ENCODE results near the gene ERBB2. TPM values are rescaled to one million over a fixed set of nuclear protein-coding genes. Genes with fewer than 3 reads are reported as not detected.

Gene ERBB2
- total and polyA plus RNA-seq, 7 experiments from 2014 or later, result 0.39 to 10.5 (median 5.8) TPM

DNA sequence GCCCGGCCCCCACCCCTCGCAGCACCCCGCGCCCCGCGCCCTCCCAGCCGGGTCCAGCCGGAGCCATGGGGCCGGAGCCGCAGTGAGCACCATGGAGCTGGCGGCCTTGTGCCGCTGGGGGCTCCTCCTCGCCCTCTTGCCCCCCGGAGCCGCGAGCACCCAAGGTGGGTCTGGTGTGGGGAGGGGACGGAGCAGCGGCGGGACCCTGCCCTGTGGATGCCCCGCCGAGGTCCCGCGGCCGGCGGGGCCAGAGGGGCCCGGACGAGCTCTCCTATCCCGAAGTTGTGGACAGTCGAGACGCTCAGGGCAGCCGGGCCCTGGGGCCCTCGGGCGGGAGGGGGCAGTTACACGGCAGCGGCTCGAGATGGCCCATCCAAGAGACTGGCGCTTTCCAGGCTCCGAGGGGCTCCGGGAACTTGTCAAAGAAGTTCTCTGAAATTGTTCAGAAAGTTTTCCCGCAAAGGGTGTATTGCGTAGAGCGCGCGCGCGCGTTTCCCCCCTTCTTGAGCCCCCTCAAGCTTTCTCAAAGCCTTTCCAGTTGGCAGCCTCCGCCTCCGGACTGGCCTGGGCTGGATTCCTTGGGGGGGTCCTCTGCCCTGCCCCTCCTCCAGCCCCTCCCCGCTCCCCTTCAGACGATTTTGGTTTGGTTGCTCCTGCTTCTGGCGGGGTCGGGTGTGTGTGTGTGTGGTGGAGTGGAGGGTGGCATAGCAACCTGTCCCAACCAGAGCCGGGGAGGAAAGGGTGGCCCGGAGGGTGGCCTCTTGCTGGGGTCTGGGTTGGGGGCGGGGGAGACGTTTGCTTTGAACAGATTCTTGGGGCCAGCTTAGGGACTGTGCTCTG lies 504 bp downstream of the ERBB2 start:
- DNase-seq, result no peak
- Histone ChIP-seq H3K27ac (ENCODE audit: low read depth, low read length) (no peak overlapping the region), H3K27me3 (ENCODE audit: control insufficient read depth in 2 of 2, insufficient read depth in 2 of 2, low read length in 2 of 2) (peaks cover 3 to 14% of the 10 kb centered on the region in 2 donors), H3K36me3 (ENCODE audit: control insufficient read depth in 2 of 3, insufficient read depth in 3 of 3, low read length in 3 of 3) (no peaks in the 10 kb centered on the region), H3K4me3 (ENCODE audit: low read length) (no peak overlapping the region), H3K4me1 (ENCODE audit: control insufficient read depth in 2 of 2, insufficient read depth in 2 of 2, low read length in 2 of 2) (no peaks in the 10 kb centered on the region), H3K9me3 (ENCODE audit: control insufficient read depth in 2 of 3, low read length in 3 of 3) (no peaks in the 10 kb centered on the region)
- Mint-ChIP-seq H3K36me3 (peaks cover 0 to 12% (median 6%) of the 10 kb centered on the region in 5 donors), H3K4me3 (peak overlapping the region in 6 of 10 donors; percentile 18 to 72 (median 43)), H3K27me3 (peaks cover 28 to 48% (median 29%) of the 10 kb centered on the region in 5 donors), H3K4me1 (peaks cover 5 to 18% (median 10%) of the 10 kb centered on the region in 7 donors), H3K9me3 (peaks cover 0 to 2% (median 0%) of the 10 kb centered on the region in 11 donors), H3K27ac (peak overlapping the region in 1 of 9 donors; percentile 13)
- ChIA-PET CTCF (no interaction called here), POLR2A (interaction anchor here (1.5 kb wide), 1 partner anchor 12 kb away, joined by 4 read pairs; the partner anchor contains the start of gene PGAP3)
- ATAC-seq, result no peak
- intact Hi-C loops (cut with micrococcal nuclease), result no loop called here

DNA sequence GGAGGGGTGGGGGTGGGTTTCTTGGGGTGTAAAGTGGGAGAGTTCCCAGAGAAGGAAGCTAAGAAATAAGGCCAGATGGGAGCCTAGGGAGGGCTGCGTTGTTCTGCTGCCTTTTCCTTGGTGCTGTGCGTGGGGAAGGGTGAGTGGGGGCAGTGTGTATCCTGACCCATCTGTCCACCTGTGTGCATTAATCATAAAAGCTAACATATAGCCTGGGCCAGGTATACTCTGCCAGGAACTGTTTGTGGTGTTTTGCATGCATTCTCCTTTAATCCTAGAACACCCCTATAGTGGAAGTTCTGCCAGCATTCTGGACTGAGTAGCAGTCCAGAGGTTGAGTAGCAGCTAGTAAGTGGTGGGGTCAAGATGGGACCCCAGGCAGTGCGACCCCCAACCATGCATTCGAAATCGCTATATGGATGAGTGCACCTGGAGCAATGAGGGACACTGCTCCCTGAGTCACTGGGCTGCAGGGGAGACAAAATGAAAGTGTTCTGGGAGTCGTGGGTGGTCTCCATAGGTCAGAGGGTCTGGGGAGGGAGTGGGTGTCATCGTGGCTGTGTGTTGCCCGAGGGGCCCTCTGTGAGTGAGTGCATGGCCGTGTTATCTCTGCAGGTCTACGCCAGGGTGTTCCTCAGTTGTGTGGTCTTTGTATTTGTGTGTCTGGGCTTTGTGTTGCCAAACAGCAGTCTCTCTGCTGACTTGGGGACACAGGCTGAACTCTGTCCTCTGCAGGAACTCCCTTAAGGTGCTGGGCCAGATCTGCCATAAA lies 1.3 kb downstream of the ERBB2 start:
- Histone ChIP-seq H3K9me3 (ENCODE audit: control insufficient read depth in 2 of 3, low read length in 3 of 3) (no peaks in the 10 kb centered on the region), H3K27me3 (ENCODE audit: control insufficient read depth in 2 of 2, insufficient read depth in 2 of 2, low read length in 2 of 2) (peaks cover 3 to 14% of the 10 kb centered on the region in 2 donors), H3K4me3 (ENCODE audit: low read length) (no peak overlapping the region), H3K27ac (ENCODE audit: low read depth, low read length) (no peak overlapping the region), H3K4me1 (ENCODE audit: control insufficient read depth in 2 of 2, insufficient read depth in 2 of 2, low read length in 2 of 2) (peaks cover 0 to under 1% of the 10 kb centered on the region in 2 donors), H3K36me3 (ENCODE audit: control insufficient read depth in 2 of 3, insufficient read depth in 3 of 3, low read length in 3 of 3) (no peaks in the 10 kb centered on the region)
- Mint-ChIP-seq H3K27me3 (peaks cover 28 to 48% (median 29%) of the 10 kb centered on the region in 5 donors), H3K9me3 (peaks cover 0 to 2% (median 0%) of the 10 kb centered on the region in 11 donors), H3K27ac (peak overlapping the region in 1 of 9 donors; percentile 13), H3K36me3 (peaks cover 0 to 12% (median 6%) of the 10 kb centered on the region in 5 donors), H3K4me1 (peaks cover 5 to 22% (median 10%) of the 10 kb centered on the region in 7 donors), H3K4me3 (peak overlapping the region in 5 of 10 donors; percentile 18 to 53 (median 38))
- CTCF ChIA-PET, result interaction anchor here (2.0 kb wide), 1 partner anchor 14 kb away, joined by 4 read pairs; the partner anchor contains the start of gene PGAP3
- POLR2A ChIA-PET, result interaction anchor here (1.2 to 2.0 kb wide), 3 partner anchors 11 to 14 kb away, joined by 4 to 7 read pairs (median 5); partner anchors contain the start of gene PGAP3
- ATAC-seq, result no peak
- DNase-seq, result no peak
- intact Hi-C loops (cut with micrococcal nuclease), result no loop called here

DNA sequence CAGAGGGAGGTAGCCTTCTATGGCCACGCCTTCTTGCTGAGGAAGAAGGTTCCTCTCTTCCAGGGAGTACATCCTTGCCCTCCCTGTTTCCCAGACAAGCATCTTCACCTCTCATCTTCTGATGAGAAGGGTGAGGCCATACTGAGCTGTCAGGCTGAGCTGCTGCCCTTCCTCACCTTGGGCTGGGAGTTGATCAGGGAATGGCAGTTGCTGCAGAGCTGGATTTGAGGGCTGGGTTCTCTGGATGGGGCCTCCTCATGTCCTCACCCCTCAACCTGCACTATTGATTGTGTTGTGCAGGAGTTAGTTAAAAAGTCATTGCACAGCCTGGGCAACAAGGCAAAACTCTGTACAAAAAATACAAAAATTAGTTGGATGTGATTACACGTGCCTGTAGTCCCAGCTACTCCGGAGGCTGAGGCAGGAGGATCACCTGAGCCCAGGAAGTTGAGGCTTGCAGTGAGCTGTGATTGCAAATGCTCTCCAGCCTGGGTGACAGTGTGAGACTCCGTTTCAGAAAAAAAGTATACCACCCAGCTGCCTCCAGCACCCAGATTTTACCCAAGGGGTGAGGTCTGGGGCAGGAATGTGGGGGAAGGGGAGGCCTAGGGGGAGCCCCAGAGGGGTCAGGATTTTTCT lies 2.0 kb downstream of the ERBB2 start:
- peaks cover 0 to 12% (median 6%) of the 10 kb centered on the region in 5 donors for H3K36me3 Mint-ChIP-seq
- H3K27me3 Mint-ChIP-seq, result peaks cover 28 to 48% (median 29%) of the 10 kb centered on the region in 5 donors
- Histone ChIP-seq H3K36me3 (ENCODE audit: control insufficient read depth in 2 of 3, insufficient read depth in 3 of 3, low read length in 3 of 3) (no peaks in the 10 kb centered on the region), H3K4me1 (ENCODE audit: control insufficient read depth in 2 of 2, insufficient read depth in 2 of 2, low read length in 2 of 2) (peaks cover 2 to 7% of the 10 kb centered on the region in 2 donors), H3K9me3 (ENCODE audit: control insufficient read depth in 2 of 3, low read length in 3 of 3) (no peaks in the 10 kb centered on the region), H3K27ac (ENCODE audit: low read depth, low read length) (no peak overlapping the region), H3K4me3 (ENCODE audit: low read length) (no peak overlapping the region), H3K27me3 (ENCODE audit: control insufficient read depth in 2 of 2, insufficient read depth in 2 of 2, low read length in 2 of 2) (peaks cover 3 to 14% of the 10 kb centered on the region in 2 donors)
- no peak for ATAC-seq
- DNase-seq, result no peak
- intact Hi-C loops (cut with micrococcal nuclease), result no loop called here
- ChIA-PET CTCF (interaction anchor here (2.0 kb wide), 1 partner anchor 14 kb away, joined by 4 read pairs; the partner anchor contains the start of gene PGAP3), POLR2A (interaction anchor here (1.2 to 2.0 kb wide), 2 partner anchors 12 to 14 kb away, joined by 5 to 7 read pairs; partner anchors contain the start of gene PGAP3)
- H3K9me3 Mint-ChIP-seq, result peaks cover 0 to 2% (median 0%) of the 10 kb centered on the region in 11 donors
- peaks cover 7 to 29% (median 15%) of the 10 kb centered on the region in 7 donors for H3K4me1 Mint-ChIP-seq
- no peak overlapping the region for H3K4me3 Mint-ChIP-seq
- H3K27ac Mint-ChIP-seq, result peak overlapping the region in 1 of 9 donors; percentile 13

DNA sequence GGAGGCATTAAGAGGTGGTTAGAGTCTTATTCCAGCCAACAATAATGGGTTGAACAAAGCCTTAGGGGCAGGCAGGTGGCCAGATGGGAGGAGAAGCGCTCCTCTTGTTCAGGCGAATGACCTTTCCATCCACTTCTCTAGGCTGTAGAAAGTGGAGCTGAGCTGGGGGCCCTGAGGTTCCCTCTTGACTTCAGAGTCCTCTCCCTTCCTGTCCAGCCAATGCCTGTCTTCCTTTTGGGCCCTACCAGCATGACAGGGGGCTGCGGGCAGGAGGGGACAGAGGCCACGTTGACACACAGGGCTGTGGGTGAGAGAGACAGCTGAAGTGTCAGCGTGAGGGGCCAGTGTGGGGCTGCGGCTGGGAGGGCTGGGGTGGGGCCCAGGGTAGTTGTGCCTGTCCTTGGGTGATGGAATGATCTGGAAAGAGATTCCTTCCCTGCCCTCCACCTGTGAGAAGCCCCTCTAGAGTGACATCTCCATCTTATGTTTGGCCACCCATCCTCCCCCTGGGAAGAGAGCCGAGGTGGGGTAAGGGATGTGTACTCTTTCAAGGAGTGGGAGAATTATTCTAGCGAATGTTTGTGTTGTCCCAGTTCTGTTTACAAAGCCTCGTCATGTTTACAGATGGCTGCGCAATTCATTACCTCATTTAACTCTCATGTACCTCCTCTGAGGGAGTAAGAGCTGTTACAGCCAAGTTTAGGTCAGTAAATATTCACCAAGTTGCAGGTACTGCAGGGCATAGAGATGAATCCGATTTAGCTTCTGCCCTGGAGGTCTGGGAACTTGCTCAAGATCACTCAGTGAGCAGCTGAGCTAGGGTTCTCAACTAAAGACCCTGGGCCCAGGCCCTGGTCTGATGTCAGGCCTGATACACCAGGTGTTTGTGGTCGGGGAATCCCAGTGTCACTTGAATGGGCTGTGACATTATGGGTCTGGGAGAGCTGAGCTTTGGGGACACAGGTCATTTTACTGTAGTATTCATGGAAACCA lies 3.3 kb downstream of the ERBB2 start:
- Histone ChIP-seq H3K4me1 (ENCODE audit: control insufficient read depth in 2 of 2, insufficient read depth in 2 of 2, low read length in 2 of 2) (peaks cover 7 to 16% of the 10 kb centered on the region in 2 donors), H3K4me3 (ENCODE audit: low read length) (no peak overlapping the region), H3K27me3 (ENCODE audit: control insufficient read depth in 2 of 2, insufficient read depth in 2 of 2, low read length in 2 of 2) (peaks cover 3 to 14% of the 10 kb centered on the region in 2 donors), H3K27ac (ENCODE audit: low read depth, low read length) (no peak overlapping the region), H3K36me3 (ENCODE audit: control insufficient read depth in 2 of 3, insufficient read depth in 3 of 3, low read length in 3 of 3) (no peaks in the 10 kb centered on the region), H3K9me3 (ENCODE audit: control insufficient read depth in 2 of 3, low read length in 3 of 3) (no peaks in the 10 kb centered on the region)
- ChIA-PET POLR2A (interaction anchor here (0.6 to 2.0 kb wide), 2 partner anchors 16 to 23 kb away, joined by 3 to 7 read pairs; partner anchors contain the start of gene PGAP3), CTCF (interaction anchor here (2.0 kb wide), 1 partner anchor 16 kb away, joined by 4 read pairs; the partner anchor contains the start of gene PGAP3)
- DNase-seq, result no peak
- Mint-ChIP-seq H3K9me3 (peaks cover 0 to 2% (median 0%) of the 10 kb centered on the region in 11 donors), H3K4me3 (no peak overlapping the region), H3K27ac (no peak overlapping the region), H3K4me1 (peaks cover 17 to 41% (median 27%) of the 10 kb centered on the region in 7 donors), H3K36me3 (peaks cover 0 to 6% (median 0%) of the 10 kb centered on the region in 5 donors), H3K27me3 (peaks cover 24 to 42% (median 28%) of the 10 kb centered on the region in 5 donors)
- ATAC-seq, result no peak
- intact Hi-C loops (cut with micrococcal nuclease), result no loop called here

DNA sequence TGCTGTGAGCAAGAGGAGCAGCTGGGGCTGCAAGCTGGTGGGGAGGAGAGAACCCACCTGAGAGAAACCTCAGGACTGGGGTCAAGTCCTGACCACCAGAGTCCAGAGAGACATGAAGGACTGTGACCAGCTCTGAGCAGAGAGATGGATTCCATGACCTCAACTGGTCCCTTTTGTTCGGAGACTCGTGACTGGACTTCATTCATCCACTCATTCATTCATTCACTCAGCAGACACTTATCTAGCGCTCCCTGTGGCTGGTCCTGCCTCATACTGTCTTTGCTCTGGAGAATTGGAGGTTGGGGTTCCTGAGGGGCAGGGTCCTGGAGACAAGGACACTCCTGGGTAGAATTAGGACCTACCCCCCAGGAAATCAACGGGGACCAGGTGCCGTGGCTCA lies 4.0 kb downstream of the ERBB2 start:
- Mint-ChIP-seq H3K9me3 (peaks cover 0 to 2% (median 0%) of the 10 kb centered on the region in 11 donors), H3K36me3 (peaks cover 0 to 6% (median 0%) of the 10 kb centered on the region in 5 donors), H3K27ac (no peak overlapping the region), H3K4me1 (peaks cover 17 to 46% (median 29%) of the 10 kb centered on the region in 7 donors), H3K27me3 (peaks cover 21 to 36% (median 24%) of the 10 kb centered on the region in 5 donors), H3K4me3 (no peak overlapping the region)
- DNase-seq (no peak), ATAC-seq (no peak)
- no peaks in the 10 kb centered on the region for H3K9me3 ChIP-seq (ENCODE audit: control insufficient read depth in 2 of 3, low read length in 3 of 3)
- CTCF ChIA-PET, result no interaction called here
- peaks cover 3 to 14% of the 10 kb centered on the region in 2 donors for H3K27me3 ChIP-seq (ENCODE audit: control insufficient read depth in 2 of 2, insufficient read depth in 2 of 2, low read length in 2 of 2)
- intact Hi-C loops (cut with micrococcal nuclease), result no loop called here
- H3K4me3 ChIP-seq (ENCODE audit: low read length), result no peak overlapping the region
- H3K4me1 ChIP-seq (ENCODE audit: control insufficient read depth in 2 of 2, insufficient read depth in 2 of 2, low read length in 2 of 2), result peaks cover 7 to 16% of the 10 kb centered on the region in 2 donors
- POLR2A ChIA-PET, result interaction anchor here (0.6 to 1.4 kb wide), 2 partner anchors 24 to 26 kb away, joined by 3 read pairs; partner anchors contain the start of gene MIEN1
- no peak overlapping the region for H3K27ac ChIP-seq (ENCODE audit: low read depth, low read length)
- H3K36me3 ChIP-seq (ENCODE audit: control insufficient read depth in 2 of 3, insufficient read depth in 3 of 3, low read length in 3 of 3), result no peaks in the 10 kb centered on the region

All from naive thymus-derived CD4-positive, alpha-beta T cell (primary cell).